Measurements from ENCODE around the gene SLIT1.
"Not testable (repeated sequence)": the region's sequence is repeated elsewhere in the genome, so short reads cannot be mapped to it uniquely, and the experiment has no call there.

SLIT1 gene

DNA sequence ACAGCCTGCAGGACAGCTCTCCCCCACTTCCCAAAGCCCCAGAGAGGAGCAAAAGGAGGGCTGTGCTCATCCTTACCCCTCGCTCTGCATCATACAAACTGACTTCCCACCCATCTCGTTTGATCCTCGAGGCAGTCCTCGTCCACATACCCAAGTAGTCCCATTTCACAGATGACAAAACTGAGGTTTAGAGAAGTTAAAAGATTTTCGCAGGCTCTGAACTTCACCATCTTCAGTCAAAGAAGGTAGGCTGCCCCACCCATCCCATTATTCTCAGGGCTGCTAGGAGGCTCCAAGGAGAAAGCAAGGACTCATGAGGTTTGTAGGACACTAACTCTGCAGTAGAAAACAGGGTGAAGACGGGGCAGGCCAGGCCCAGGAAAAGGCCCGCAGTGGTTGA is 147.1 kb downstream of the SLIT1 start:
- DNase-seq = no peak

DNA sequence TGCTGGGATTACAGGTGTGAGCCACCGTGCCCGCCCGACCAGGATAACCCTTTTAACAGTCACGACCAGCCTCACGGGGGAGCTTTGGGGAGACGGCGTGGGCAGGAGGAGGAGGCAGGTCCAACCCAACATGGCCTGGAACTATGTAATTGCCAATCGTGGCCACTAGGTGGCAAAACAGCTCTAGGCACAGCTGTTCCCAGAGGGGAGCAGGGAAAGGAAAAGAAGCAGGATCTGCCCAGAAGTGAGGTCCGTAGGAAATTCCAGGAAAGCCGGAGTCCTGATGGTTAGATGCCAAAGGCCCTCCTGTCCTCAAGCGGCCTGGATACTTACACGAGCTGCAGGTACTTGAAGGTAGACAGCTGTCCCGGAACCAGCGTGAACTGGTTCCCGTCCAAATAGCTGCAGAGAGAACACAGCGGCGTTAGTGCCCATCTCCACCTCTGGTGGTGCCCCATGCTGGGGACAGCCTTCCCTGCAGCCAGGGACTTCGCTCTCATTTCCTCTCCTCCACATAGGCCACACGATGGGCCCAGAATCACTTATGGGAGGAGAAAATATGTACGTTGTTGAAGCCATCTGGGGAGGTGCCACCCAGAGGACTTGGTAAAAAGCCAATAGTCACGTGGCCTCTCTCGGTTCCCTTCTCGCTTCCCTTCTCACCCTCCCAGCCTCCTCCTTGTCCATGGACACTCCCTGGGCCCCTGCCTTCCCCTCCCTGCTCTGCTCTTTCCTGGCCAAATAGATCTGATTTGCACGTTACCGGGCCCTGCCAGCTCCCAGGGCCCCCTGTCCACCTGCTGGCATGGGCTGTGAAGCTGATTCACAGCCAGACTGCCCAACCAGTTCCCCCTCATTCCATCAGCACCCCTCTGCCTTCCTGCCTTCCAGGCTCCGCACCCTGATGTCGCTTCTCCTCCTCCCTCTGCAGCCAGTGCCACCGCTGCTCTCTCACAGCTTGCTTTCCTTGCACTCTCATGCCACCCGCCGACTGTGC is 148.1 kb downstream of the SLIT1 start:
- peak; percentile 92 for DNase-seq

DNA sequence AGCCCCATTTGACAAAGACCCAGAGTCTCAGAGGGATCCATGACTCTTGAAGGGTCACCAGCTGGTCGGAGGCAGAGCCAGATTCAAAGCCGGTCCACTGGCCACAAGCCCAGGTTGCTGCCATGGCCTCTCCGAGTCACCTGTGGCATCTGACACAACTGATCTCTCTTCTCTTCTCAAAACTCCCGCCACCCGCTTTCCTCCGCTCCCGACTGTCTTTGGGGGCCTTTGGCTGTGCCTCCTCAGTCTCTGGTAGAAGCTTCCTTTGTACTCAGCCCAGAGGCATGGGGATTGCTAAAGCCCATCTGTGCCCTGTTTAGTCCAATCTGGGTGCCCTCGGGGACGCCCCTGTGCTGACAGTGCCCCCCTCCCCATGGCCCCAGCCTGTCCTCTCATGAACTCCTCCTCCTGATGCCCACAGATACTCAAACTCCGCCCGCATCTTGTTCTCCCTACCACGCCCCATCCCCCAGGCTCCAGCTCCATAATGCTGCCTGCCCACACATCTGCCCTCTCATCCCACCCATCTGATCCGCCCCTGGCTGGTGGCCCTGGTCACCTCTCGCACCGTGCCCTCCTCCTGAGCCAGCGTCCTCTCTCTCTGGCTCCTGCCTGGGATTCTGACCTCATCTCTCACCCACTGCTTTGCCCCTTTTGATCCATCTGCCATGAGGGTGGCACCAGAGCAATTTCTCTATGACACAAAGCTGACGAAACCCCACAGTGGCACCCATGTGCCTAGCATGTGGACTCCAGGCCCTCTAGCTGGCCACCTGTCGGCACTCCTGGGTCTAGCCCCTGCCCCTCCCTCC is 150.6 kb downstream of the SLIT1 start:
- DNase-seq = no peak

DNA sequence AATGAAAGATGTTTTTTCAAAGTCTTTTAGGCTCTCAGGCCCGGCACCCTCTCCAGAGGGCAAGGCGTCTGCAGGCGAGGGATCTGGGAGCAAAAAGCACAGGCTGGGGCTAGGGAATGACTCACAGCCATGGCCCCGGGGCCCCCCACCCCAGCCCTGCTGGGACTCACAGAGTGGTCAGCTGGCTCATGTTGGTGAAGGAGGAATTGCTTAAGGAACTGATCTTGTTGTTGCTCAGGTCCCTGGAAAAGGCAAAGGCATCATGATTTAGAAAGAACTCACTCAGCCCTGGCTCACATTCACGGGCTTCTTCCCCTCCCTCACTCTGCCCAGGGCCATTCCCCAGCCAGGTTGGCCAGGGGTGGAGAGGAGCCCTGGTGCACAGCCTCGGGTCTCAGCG is 151.5 kb downstream of the SLIT1 start:
- no peak for DNase-seq

DNA sequence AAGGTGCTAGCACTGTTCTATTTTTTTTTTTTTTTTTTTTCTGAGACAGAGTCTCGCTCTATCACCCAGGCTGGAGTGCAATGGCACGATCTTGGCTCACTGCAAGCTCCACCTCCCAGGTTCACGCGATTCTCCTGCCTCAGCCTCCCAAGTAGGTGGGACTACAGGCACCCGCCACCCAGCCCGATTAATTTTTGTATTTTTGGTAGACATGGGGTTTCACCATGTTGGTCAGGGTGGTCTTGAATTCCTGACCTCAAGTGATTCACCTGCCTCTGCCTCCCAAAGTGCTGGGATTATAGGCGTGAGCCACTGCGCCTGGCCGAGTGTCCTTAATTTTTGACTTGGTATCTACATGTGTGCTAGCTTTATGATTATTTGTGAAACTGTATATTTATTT is 151.9 kb downstream of the SLIT1 start:
- DNase-seq = not testable (repeated sequence)

DNA sequence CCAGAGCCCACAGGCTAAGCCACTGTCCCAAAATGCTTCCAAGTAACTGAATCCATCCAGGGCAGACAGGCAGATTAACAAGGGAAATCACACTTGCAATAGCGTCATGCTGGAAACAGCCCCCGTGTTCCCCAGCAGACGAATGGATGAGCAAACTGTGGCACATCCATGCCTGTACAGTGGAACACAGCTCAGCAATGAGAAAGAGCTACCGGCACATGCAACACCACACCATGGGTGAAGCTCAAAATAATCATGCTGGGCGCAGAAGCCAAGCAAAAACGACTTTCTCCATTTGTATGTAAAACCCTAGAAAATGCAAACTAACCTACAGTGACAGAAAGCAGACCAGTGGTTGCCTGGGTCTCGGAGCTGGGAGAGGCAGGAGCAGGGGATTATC is 153.1 kb downstream of the SLIT1 start:
- DNase-seq = no peak

DNA sequence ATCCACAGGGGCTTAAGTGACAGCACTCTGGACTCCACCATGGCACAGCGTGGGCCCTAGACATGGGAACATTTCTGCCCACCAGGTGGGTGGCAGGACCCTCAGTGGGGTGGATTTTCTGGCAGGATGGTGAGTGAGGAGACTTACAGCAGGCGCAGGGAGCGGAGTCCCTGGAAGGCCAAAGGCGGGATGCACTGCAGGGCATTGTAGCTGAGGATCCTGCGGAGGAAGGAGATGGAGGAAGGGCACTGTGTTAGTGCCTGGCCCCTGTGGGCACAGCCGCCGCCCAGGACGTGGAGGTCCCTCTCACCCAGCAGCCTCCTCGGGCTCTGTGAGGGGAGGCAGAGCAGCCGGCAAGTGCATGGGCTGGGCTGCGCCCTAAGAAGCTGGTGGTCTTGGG is 154.3 kb downstream of the SLIT1 start:
- DNase-seq = no peak

DNA sequence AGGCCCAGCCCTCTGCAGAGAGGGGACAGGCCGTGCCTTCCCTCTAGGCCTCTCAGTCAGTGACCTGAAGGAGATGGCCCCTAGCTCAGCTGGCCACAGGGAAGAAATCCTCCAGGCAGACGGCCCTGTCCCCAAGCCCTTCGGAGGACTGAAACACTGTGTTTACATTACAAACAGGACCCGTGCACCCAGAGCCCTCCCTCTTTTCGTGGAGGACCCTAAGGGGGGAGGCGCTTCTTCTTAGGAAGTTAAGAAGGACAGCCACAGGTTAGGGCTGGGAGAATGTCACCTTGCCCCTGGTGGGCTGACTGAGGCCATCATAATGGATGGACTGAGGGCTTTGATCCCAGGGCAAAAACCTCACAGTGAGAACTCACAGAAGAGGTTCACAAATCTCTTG is 154.9 kb downstream of the SLIT1 start:
- DNase-seq = no peak

DNA sequence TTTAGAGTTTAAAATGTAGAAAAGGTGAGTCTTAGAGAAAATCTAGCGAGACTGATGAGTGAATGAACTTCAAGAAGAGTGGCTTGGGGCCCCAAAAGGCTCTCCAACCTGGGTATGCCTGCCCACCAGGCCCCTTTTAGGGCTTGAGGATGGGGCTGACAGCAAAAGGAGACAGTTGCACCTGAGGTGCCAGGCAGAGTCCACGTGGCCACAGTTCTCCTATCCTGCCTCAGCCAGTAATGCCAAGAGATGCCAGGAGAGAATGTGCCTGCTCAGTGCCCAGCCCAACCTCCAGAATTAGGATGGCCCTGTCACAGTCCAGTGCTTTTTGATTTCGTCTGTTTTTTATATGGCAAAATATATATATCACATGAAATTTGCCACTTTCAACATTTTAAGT is 156.5 kb downstream of the SLIT1 start:
- no peak for DNase-seq

DNA sequence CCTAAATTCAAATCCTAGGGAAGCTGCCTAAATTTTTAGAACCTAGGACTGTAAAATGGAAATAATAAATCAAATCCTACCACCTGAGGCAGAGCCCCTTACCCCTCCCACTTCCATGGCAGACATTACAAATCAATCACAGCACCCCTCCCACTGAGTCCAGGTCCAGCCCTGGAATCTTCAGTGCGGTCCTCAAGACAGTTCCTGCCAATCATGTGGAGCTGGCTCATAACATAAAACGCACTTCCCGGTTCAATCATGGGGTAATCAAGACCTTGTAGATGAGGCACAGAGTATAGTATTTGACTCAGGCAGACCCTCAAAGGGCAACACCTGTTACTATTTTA is 157.0 kb downstream of the SLIT1 start:
- no peak for DNase-seq

DNA sequence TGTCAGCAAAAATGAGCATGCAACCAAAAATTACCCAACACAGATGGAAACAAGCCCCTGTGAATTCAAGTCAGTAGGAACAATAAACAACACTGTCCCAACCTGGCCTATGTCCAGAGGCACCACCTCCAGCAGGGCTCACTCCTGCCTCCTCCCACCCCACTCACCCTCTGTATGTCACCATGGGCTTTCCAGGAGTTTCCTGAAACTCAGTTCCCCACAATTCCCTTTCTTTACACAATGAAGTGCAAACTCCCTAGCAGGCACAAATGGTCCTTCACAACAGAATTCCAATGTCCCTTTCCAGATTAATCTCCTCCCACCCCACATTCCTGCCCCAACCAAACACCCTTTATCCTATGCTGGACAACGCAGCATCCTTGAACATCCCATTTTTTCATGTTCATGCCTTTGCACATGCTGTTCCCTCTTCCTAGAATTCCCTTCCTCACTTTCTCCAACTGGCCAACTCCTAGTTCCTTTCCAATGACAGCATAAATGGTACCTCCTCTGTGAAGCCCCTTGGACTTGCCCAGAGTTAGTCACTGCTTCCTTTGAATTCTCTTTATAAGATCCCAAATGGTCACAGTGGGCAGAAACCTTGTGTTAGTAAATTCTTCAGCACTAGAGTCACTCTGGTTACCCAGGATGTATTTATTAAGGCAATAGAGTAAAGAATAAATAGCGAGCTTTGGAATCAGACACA is 157.5 kb downstream of the SLIT1 start:
- no peak for DNase-seq

DNA sequence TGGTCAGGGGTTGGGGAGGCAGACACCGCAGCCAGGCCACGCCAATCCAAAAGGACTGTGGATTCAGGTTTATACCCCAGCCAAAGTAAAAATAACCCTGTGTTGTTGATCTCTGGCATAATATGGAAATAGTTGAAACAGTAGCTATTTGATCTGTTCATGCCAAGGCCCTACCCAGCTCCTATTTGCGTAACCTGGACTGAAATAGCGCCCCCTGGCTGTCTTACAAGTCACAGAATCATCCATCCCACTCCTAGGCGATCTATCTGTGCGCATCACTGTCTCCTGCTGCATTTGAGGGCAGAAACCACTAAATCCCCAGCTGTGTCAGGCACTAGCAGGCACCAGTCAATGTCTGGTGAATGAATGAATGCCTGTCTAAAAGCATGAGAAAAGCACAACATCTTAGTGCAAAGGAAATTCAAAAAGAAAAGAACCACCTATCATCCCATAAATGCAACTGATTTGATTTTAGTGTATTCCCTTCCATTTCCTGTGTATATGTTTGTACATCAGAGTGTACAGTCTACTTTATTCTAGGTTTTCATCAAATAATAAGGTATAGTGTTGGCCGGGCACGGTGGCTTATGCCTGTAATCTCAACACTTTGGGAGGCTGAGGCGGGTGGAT is 160.0 kb downstream of the SLIT1 start:
- no peak for DNase-seq

DNA sequence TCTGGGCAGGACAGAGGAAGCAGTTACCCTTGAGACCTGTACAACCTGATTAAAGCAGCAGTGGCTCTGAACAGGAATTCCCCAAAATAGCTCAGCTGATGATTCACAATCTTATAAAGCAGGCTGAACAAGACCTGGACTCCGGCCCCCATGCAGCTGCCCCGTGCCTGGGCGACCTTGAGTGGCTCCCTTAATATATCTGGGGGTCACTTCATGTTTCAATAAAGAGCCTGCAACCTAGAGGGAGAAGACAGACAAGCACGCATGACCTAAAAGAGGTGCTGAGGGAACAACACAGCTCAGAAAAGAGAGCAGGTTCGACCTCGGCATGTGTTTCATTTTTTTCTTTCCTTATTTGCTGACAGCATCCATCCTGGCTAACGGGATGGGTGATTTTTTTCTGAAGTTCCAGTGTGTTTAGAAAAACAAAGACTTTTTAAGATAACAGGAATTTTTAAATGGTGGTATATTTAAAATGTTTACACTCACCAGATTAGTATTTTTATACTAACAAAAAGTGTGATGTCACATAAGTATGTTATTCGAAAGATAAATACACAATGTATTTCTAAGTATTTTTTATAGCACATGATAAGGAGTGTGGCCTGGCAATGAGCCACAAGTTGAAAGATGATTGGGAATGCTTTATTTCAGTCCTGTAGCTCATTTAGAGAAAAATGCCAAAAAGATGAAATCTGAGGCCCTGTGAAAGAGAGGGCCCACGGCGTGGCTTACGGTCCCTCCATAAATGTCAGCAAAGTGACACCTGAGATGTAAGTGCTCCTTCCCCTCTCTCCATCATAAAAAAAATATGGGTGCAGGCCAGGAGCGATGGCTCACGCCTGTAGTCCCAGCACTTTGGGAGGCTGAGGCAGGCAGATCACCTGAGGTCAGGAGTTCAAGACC is 161.3 kb downstream of the SLIT1 start:
- DNase-seq = no peak

DNA sequence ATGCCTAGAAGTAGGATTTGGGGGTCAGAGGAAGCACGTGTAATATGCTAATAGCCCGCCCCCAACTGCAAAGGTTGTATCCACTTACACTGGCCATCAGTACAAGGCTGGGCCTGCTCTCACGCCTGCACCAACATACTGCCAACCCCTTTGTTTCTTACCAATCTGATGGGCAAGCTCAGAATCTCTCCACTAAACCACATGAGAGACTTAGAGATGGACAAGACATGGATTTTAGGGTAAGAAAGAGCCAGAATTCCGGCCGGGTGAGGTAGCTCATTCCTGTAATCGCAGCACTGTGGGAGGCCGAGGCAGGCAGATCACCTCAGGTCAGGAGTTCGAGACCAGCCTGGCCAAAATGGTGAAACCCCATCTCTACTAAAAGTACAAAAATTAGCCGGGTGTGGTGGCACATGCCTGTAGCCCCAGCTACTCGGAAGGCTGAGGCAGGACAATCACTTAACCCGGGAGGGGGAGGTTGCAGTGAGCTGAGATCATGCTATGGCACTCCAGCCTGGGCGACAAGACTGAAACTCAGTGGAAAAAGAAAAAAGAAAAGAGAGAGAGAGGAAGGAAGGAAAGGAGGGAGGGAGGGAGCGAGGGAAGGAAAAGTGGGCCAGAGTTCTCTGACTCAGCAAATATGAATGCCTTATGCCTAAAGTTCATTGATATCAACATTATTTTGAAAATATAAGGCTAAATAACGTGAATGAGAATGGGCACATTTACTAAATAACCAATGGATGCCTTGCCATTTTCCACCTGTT is 162.2 kb downstream of the SLIT1 start:
- DNase-seq = no peak

DNA sequence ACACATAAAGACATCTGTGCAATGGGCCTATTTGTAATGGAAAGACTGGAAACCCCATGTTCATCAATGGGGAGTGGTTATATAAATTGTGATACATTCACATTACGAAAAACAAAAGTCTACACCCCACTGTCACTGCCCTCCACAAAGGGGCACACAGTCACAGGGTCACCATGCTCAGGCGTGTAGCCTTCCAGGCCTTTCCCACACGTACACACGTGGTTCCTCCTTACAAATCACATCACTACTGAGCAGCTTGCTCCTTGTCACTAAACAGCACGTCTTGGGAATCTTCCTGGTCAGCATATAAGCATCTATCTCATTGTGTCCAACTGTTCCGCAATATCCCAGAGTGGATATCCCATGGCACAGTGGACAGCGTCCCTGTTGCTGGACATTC is 163.1 kb downstream of the SLIT1 start:
- DNase-seq = no peak

DNA sequence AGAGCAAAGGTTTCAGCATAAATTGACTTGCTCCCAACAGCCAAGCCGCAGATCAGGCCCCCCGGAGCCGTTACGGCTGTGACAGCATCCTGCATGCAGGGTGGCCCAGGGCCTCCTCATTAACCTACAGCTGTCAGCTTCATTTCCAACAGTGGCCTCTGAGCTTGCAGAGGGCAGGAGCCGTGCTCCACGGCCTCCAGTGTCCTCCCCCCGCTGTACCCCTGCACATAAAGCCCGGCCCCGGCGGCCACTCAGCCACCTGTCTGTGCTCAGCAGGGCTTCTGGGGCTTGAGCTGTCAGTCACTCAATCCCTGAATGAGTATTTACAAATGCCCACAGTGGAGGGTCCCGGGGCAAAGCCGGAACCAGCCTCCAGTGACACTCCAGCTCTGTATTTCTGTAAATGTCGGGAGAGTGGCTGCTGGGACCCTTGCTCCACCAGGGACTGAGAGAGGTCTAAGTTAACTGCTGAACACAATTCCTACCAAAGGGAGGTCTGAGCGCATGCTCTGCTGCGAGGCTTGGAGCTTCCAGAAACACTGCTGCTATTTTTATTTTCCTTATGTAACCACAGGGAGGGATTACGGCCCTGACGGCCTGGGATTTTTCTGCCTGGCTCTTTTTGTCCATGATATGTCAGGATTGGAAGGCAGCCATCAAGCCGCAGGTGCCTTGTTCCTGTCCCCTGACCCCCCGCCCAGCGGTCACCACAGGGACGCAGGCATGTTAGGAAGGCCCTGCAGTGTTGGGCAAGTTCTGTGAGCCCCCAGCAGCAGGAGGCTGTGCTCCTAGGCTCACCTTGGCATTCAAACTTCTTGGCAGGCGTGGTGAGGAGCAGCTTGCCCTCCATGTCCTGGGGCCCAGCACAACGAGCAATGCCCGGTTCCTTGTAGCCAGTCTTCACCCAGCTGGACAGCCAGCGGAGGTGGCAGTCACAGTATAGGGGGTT is 165.0 kb downstream of the SLIT1 start:
- no peak for DNase-seq

DNA sequence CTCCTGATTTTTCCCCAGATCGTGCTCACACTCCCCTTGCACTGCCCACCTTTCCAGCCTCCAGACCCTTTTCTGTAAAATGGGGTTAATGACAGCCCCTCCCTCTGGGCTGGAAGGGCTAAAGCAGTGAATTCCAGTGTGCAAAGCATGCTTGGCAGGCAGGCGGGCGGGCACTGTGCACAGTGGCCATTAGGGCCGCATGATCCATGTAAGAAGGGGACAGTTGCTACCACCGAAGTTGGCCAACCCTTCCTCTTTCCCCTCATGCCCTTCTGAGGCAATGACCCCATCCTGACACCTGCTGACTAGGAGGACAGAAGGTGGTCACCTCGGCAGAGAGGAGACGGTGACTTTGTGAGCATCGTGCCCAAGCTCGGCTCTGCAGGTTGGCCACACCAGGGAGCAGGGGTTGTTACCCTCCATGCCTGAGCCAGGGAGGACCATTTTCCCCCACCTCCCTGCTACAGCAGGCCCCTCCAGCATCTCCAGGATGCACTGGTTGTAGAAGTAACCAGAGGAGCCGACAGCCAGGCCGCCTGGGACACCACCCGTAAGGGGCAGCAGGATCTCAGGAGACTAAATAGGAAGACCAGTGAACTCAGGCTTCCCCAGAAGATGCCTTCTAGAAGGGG is 166.4 kb downstream of the SLIT1 start:
- DNase-seq = no peak

DNA sequence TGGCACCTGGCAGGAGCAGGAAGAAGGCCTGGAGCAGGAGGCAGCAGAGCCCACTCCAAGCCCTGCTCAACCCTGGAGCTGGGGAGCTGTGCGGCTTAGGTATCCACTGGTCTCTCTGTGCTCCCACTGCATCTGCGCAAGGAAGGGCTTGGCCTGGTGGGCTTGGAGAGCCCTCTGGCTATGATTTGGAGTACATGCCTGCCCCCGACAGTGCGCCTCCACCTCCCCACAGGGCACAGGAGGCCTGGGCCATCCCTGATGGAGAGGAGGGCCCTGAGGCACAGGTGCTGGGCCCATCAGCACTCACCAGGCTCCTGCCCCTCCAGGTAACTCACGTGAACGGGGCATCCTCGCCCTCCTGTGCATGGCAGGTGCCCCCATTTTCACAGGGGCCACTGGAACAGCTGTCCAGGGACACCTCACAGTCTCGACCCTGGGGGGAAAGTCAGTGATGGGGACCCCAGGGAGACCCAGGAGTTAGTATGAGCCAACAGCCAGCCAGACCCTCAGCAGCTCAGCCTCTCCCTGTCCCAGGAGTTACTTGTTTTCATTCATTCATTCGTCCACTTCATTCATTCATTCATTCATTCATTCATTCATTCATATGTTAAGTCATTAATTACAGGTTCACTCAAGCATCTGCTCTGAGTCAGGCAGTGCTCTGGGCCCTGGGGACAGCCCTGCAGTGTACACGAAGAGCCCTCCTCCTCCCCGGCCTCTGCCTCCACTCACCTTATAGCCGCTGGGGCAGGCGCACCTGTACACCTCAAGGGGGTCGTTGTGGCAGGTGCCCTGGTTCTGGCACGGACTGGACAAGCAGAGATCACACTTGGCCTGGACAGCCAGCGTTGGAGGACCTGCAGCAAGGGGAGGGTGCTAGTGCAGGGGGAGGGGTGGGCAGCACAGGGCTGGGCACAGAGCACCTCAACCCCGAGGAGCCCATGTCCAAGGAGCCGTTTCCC is 167.2 kb downstream of the SLIT1 start:
- no peak for DNase-seq

Data from NCI-H1694 (cell line).